H1 (cell line): Measurements from ENCODE around the gene SMIM24. TPM values are rescaled to one million over a fixed set of nuclear protein-coding genes. Genes with fewer than 3 reads are reported as not detected.

Experiments used
- CTCF ChIA-PET: fragments of 300-600 bp; sonication (Branson Sonifier 250); formaldehyde crosslinking; loops from one replicate; lab custom pipeline; 2021; ENCODE audit not compliant: partially characterized antibody; lab: Charles Lee
- POLR2A ChIA-PET: fragments of 300-600 bp; sonication (Branson Sonifier 250); formaldehyde crosslinking; loops from one replicate; lab custom pipeline; 2021; ENCODE audit warnings: inconsistent platforms; ENCODE audit not compliant: partially characterized antibody; lab: Charles Lee
- DNase-seq, 2 experiments: peaks; one replicate each; pipeline versions ENCODE4 v3.0.0 to v3.0.0-alpha.2; 2010 to 2022; ENCODE audit warnings: low spot score in 2 of 2, low read depth in 1 of 2, mixed read lengths in 1 of 2
- FAIRE-seq: peaks from 2 replicates; lab custom pipeline; 2011; peaks lifted over from hg19 to GRCh38; lab: Jason Lieb, UNC
- H2AFZ ChIP-seq: 2 replicates; pipeline ENCODE4 v1.8.1; 2012; ENCODE audit warnings: low read length, inconsistent platforms
- H2AK5ac ChIP-seq: 2 replicates; pipeline ENCODE4 v1.6.1; 2013; ENCODE audit warnings: low read depth, low read length
- H2BK120ac ChIP-seq: replicated peaks from 2 replicates; pipeline ENCODE3; 2013; ENCODE audit warnings: low read depth, low read length, inconsistent platforms
- H2BK12ac ChIP-seq: 2 replicates; pipeline ENCODE4 v1.6.1; 2013; ENCODE audit warnings: low read depth, low read length
- H2BK15ac ChIP-seq: 2 replicates; pipeline ENCODE4 v1.6.1; 2013; ENCODE audit warnings: low read length
- H2BK20ac ChIP-seq: 2 replicates; pipeline ENCODE4 v1.6.1; 2013; ENCODE audit warnings: low read length
- H2BK5ac ChIP-seq: 2 replicates; pipeline ENCODE4 v1.6.1; 2013; ENCODE audit warnings: low read depth, low read length
- H3K14ac ChIP-seq: 2 replicates; pipeline ENCODE4 v1.6.1; 2013; ENCODE audit warnings: inconsistent platforms; ENCODE audit not compliant: insufficient read length
- H3K18ac ChIP-seq: 2 replicates; pipeline ENCODE4 v1.6.1; 2013; ENCODE audit warnings: low read length; ENCODE audit errors: extremely low read depth
- H3K23ac ChIP-seq: 2 replicates; pipeline ENCODE4 v1.6.1; 2013; ENCODE audit warnings: inconsistent platforms; ENCODE audit not compliant: insufficient read length
- H3K23me2 ChIP-seq: 2 replicates; pipeline ENCODE4 v1.6.1; 2013; ENCODE audit warnings: low read depth, low read length
- H3K27ac ChIP-seq: 2 replicates; pipeline ENCODE4 v1.6.1; 2011; ENCODE audit warnings: low read depth, low read length, inconsistent platforms
- H3K27me3 ChIP-seq, 4 experiments: replicated peaks in 1 of 4; 1 replicate in 1 of 4; 2 replicates in 3 of 4; pipeline versions ENCODE4 v1.6.1 to v1.8.1; 2011 to 2013; ENCODE audit warnings: low read length in 3 of 4, mild to moderate bottlenecking in 3 of 4, inconsistent platforms in 2 of 4, mixed read lengths in 2 of 4, moderate library complexity in 1 of 4; ENCODE audit not compliant: control insufficient read depth in 3 of 4, insufficient read depth in 3 of 4; ENCODE audit errors: extremely low read depth in 1 of 4
- H3K36me3 ChIP-seq, 4 experiments: 2 replicates each; pipeline versions ENCODE4 v1.6.1 to v1.8.1; 2011 to 2013; ENCODE audit warnings: mild to moderate bottlenecking in 4 of 4, low read length in 3 of 4, moderate library complexity in 2 of 4, control low read depth in 1 of 4, inconsistent platforms in 1 of 4; ENCODE audit not compliant: insufficient read depth in 4 of 4, control insufficient read depth in 2 of 4
- H3K4ac ChIP-seq: replicated peaks from 2 replicates; pipeline ENCODE3; 2013; ENCODE audit warnings: low read length, low read depth, mixed read lengths, inconsistent platforms; ENCODE audit not compliant: insufficient read length
- H3K4me1 ChIP-seq, 4 experiments: replicated peaks in 1 of 4; 1 replicate in 1 of 4; 2 replicates in 3 of 4; pipeline versions ENCODE4 v1.6.1 to v1.8.1; 2011 to 2013; ENCODE audit warnings: low read length in 3 of 4, inconsistent platforms in 2 of 4, mixed read lengths in 1 of 4; ENCODE audit not compliant: insufficient read depth in 4 of 4, control insufficient read depth in 3 of 4
- H3K4me2 ChIP-seq, 2 experiments: 2 replicates each; pipeline versions ENCODE4 v1.6.1 to v1.8.1; 2011 to 2013; ENCODE audit warnings: low read depth in 2 of 2, low read length in 2 of 2, control low read depth in 1 of 2, inconsistent platforms in 1 of 2, mild to moderate bottlenecking in 1 of 2; ENCODE audit not compliant: insufficient read depth in 1 of 2
- H3K4me3 ChIP-seq, 4 experiments: fragments of 200-600, 300-600 bp in 1 of 4; sonication (generic), shearing (Covaris generic), sonication (Bioruptor Twin) in 1 of 4; 2 replicates each; pipeline versions ENCODE4 v1.5.1 to v1.8.1; 2011 to 2016; ENCODE audit warnings: low read length in 4 of 4, low read depth in 3 of 4, control low read depth in 2 of 4, inconsistent platforms in 2 of 4, mild to moderate bottlenecking in 2 of 4, mixed read lengths in 1 of 4, moderate library complexity in 1 of 4; ENCODE audit not compliant: insufficient read depth in 2 of 4; ENCODE audit errors: extremely low read depth in 1 of 4
- H3K56ac ChIP-seq: replicated peaks from 2 replicates; pipeline ENCODE3; 2013; ENCODE audit warnings: low read depth, mild to moderate bottlenecking, mixed read lengths, low read length, inconsistent platforms; ENCODE audit not compliant: insufficient read length
- H3K79me1 ChIP-seq: 2 replicates; pipeline ENCODE4 v1.6.1; 2013; ENCODE audit warnings: low read depth, low read length, control low read depth
- H3K79me2 ChIP-seq, 2 experiments: 2 replicates each; pipeline versions ENCODE4 v1.6.1 to v1.8.1; 2012 to 2013; ENCODE audit warnings: low read length in 2 of 2, mild to moderate bottlenecking in 2 of 2, inconsistent platforms in 1 of 2; ENCODE audit not compliant: insufficient read depth in 2 of 2, control insufficient read depth in 1 of 2
- H3K9ac ChIP-seq, 4 experiments: replicated peaks in 1 of 4; 1 replicate in 1 of 4; 2 replicates in 3 of 4; pipeline versions ENCODE4 v1.6.1 to v1.8.1; 2011 to 2013; ENCODE audit warnings: low read depth in 3 of 4, low read length in 3 of 4, control low read depth in 2 of 4, mild to moderate bottlenecking in 2 of 4, moderate library complexity in 2 of 4, inconsistent platforms in 1 of 4; ENCODE audit errors: extremely low read depth in 1 of 4
- H3K9me3 ChIP-seq, 2 experiments: 2 replicates each; pipeline versions ENCODE4 v1.6.1 to v1.8.1; 2012 to 2013; ENCODE audit warnings: mild to moderate bottlenecking in 2 of 2, moderate library complexity in 2 of 2, control low read depth in 1 of 2, inconsistent platforms in 1 of 2, low read depth in 1 of 2, low read length in 1 of 2, mixed read lengths in 1 of 2; ENCODE audit not compliant: insufficient read depth in 2 of 2
- H4K20me1 ChIP-seq, 2 experiments: replicated peaks in 1 of 2; 2 replicates each; pipeline versions ENCODE3 to v1.8.1; 2011 to 2013; ENCODE audit warnings: inconsistent platforms in 2 of 2, low read length in 2 of 2, mild to moderate bottlenecking in 1 of 2; ENCODE audit not compliant: insufficient read depth in 2 of 2, control insufficient read depth in 1 of 2
- H4K5ac ChIP-seq: 2 replicates; pipeline ENCODE4 v1.6.1; 2013; ENCODE audit warnings: low read length, low read depth, mixed read lengths, inconsistent platforms; ENCODE audit not compliant: insufficient read length
- H4K8ac ChIP-seq: 2 replicates; pipeline ENCODE4 v1.8.0; 2013; ENCODE audit warnings: mild to moderate bottlenecking, moderate library complexity, low read length, inconsistent platforms; ENCODE audit not compliant: insufficient read depth; ENCODE audit errors: extremely low read depth
- H4K91ac ChIP-seq: replicated peaks from 2 replicates; pipeline ENCODE3; 2013; ENCODE audit warnings: low read length, mixed read lengths, inconsistent platforms; ENCODE audit not compliant: insufficient read length
- CBX8 ChIP-seq: fragments of 300-800, 300-1000 bp; sonication (generic); IDR thresholded peaks from 2 replicates; pipeline ENCODE4 v1.7.1; 2016; ENCODE audit warnings: low read depth, low read length, borderline replicate concordance
- CREB1 ChIP-seq: IDR thresholded peaks from 2 replicates; pipeline ENCODE4 v1.6.1; 2012; ENCODE audit warnings: inconsistent platforms
- GABPA ChIP-seq: IDR thresholded peaks from 2 replicates; pipeline ENCODE4 v1.6.1; 2011; ENCODE audit warnings: mild to moderate bottlenecking, low read length, moderate library complexity, borderline replicate concordance; ENCODE audit not compliant: insufficient read depth
- RAD21 ChIP-seq, 2 experiments: IDR thresholded peaks in 1 of 2; conservative IDR thresholded peaks in 1 of 2; 2 replicates each; pipeline ENCODE4 v1.6.1; 2011; ENCODE audit warnings: low read depth in 2 of 2, low read length in 2 of 2, improper control_type of control experiment in 1 of 2, inconsistent platforms in 1 of 2, mild to moderate bottlenecking in 1 of 2, moderate library complexity in 1 of 2
- RXRA ChIP-seq: IDR thresholded peaks from 2 replicates; pipeline ENCODE4 v1.6.1; 2011; ENCODE audit warnings: low read depth, mild to moderate bottlenecking, low read length, moderate library complexity; ENCODE audit not compliant: insufficient read depth
- SP4 ChIP-seq: IDR thresholded peaks from 2 replicates; pipeline ENCODE4 v1.6.1; 2012; ENCODE audit warnings: low read length, inconsistent platforms
- YY1 ChIP-seq: IDR thresholded peaks from 2 replicates; pipeline ENCODE4 v1.6.1; 2011; ENCODE audit warnings: low read depth, mild to moderate bottlenecking, low read length
- WGBS, 2 experiments: shearing (Covaris generic) in 1 of 2; methylation state at CpG; one replicate each; pipeline versions ENCODE4 v1.1.6 to v1.1.7; 2013 to 2015; ENCODE audit warnings: low lambda C conversion rate in 2 of 2, mixed read lengths in 2 of 2, inconsistent platforms in 1 of 2, low coverage in 1 of 2, missing lambda C conversion rate in 1 of 2; ENCODE audit not compliant: insufficient replicate concordance in 2 of 2, insufficient coverage in 1 of 2, insufficient read length in 1 of 2; ENCODE audit errors: extremely low coverage in 1 of 2, missing lambda C conversion rate in 1 of 2; 5-methylcytosine and 5-hydroxymethylcytosine counted together
- polyA plus RNA-seq, 7 experiments: library from polyadenylated mRNA; depleted of rRNA in 3 of 7; stranded (reverse) in 5 of 7; unstranded in 2 of 7; fragments of >200 nt in 5 of 7; fragments of 200-250 nt in 2 of 7; gene quantifications; 1 replicate in 5 of 7; 2 replicates in 1 of 7; 4 replicates in 1 of 7; pipeline versions ENCODE4 v1.2.1 to v1.2.3, GENCODE V29; 2011 to 2013; ENCODE audit warnings: missing spikeins in 2 of 7, mixed read lengths in 2 of 7
- total RNA-seq: library from RNA; stranded (reverse); fragmentation: NEBNext Ultra II Directional; extraction: Animal tissue kit (Norgen Biotek cat#: 25700); gene quantifications from 2 replicates; pipeline ENCODE4 v1.2.1, GENCODE V29; 2021
- TF ChIP-seq, protein P1 (sequence below), 3 experiments: IDR thresholded peaks; 1 replicate in 2 of 3; 2 replicates in 1 of 3; pipeline versions ENCODE4 v1.5.1 to v1.6.1; 2011; ENCODE audit warnings: low read length in 3 of 3, mild to moderate bottlenecking in 3 of 3, inconsistent platforms in 2 of 3, low read depth in 1 of 3, moderate library complexity in 1 of 3; ENCODE audit not compliant: insufficient read depth in 1 of 3; ENCODE audit errors: control extremely low read depth in 1 of 3

SMIM24 gene
- total and polyA plus RNA-seq, 2 of the 8 experiments (the other 6 are each of a cell fraction or from before 2014, with no cell fraction given): 3.8 to 4.5 TPM

DNA sequence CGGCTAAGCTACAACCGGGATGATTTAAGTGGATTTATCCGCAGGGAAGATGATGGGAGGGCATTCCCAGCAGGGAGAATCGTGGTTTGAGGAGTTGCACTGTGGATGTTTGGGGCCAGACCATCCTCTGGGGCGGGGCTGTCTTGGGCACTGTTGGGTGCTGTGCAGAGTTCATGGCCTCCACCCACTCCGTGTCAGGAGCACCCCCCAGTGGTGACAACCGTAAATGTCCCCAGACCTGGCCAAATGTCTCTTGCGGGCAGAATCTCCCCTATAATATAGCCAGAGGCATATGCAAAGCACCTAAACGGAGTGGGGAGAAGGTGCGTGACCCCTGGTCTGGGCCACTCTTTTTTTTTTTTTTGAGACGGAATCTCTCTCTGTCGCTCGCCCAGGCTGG, 40.2 kb downstream of the SMIM24 start:
- ChIA-PET CTCF (interaction anchor here (0.7 to 3.6 kb wide), 19 partner anchors 10 to 136 kb away, joined by 3 to 20 read pairs (median 5); no protein-coding TSS in a partner anchor), POLR2A (no interaction called here)
- Histone ChIP-seq H3K9ac (no peak overlapping the region), H3K18ac (no peak overlapping the region), H3K23ac (no peak overlapping the region), H3K14ac (no peak overlapping the region), H3K4me3 (no peak overlapping the region), H3K4ac (no peak overlapping the region), H3K27ac (no peak overlapping the region), H3K79me2 (no peaks in the 10 kb centered on the region), H3K79me1 (no peaks in the 10 kb centered on the region), H3K4me2 (no peak overlapping the region), H3K27me3 (no peaks in the 10 kb centered on the region), H3K36me3 (no peaks in the 10 kb centered on the region), H2BK5ac (no peak overlapping the region), H2BK120ac (no peak overlapping the region), H3K56ac (no peak overlapping the region), H4K20me1 (peaks cover 0 to 5% of the 10 kb centered on the region in 2 experiments), H4K5ac (no peak overlapping the region), H3K23me2 (peaks cover 4% of the 10 kb centered on the region; the same call in 1 of the 2 replicates), H3K4me1 (peaks cover 3 to 15% (median 10%) of the 10 kb centered on the region in 4 experiments), H3K9me3 (no peaks in the 10 kb centered on the region), H2BK15ac (no peak overlapping the region), H4K91ac (no peak overlapping the region), H2AFZ (no peak overlapping the region), H2BK20ac (no peak overlapping the region), H2AK5ac (no peak overlapping the region), H2BK12ac (no peak overlapping the region), H4K8ac (no peak overlapping the region)
- FAIRE-seq: peak; percentile 32
- 32% methylated on average over 12 of the region's 13 CpGs; no CpG with 5 or more reads in 1 of the 2 experiments for WGBS, 2 experiments
- peak in 1 of 2 experiments; percentile 92 for DNase-seq
- peak; percentile 18; the same call in 1 of the 2 replicates for TF ChIP-seq CREB1
- TF ChIP-seq, protein P1, sequence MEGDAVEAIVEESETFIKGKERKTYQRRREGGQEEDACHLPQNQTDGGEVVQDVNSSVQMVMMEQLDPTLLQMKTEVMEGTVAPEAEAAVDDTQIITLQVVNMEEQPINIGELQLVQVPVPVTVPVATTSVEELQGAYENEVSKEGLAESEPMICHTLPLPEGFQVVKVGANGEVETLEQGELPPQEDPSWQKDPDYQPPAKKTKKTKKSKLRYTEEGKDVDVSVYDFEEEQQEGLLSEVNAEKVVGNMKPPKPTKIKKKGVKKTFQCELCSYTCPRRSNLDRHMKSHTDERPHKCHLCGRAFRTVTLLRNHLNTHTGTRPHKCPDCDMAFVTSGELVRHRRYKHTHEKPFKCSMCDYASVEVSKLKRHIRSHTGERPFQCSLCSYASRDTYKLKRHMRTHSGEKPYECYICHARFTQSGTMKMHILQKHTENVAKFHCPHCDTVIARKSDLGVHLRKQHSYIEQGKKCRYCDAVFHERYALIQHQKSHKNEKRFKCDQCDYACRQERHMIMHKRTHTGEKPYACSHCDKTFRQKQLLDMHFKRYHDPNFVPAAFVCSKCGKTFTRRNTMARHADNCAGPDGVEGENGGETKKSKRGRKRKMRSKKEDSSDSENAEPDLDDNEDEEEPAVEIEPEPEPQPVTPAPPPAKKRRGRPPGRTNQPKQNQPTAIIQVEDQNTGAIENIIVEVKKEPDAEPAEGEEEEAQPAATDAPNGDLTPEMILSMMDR (IDR thresholded peaks at IDR 0.05; ENCODE audit: control extremely low read depth in 1 of 3, insufficient read depth in 1 of 3, low read depth in 1 of 3, low read length in 3 of 3): peak; percentile 78 to 83 (median 78)
- peak; percentile 84 to 87 for TF ChIP-seq RAD21 (IDR thresholded peaks at IDR 0.05 in 1 of 2, conservative IDR thresholded peaks at IDR 0.05 in 1 of 2; ENCODE audit: low read depth in 2 of 2, low read length in 2 of 2)
- TF ChIP-seq GABPA: peak; percentile 27; the same call in 1 of the 2 replicates
- TF ChIP-seq RXRA: 0 out of 2 replicates have a peak, but pooled peaks have one; percentile 7
- peak; percentile 76 for TF ChIP-seq YY1
- no peak for TF ChIP-seq SP4
- TF ChIP-seq CBX8: no peak
